GM23338 (cell line): ENCODE results near the gene MLLT10. TPM values are rescaled to one million over a fixed set of nuclear protein-coding genes. Genes with fewer than 3 reads are reported as not detected.

Experiments used
- ATAC-seq: fragments of 200-7000 bp; cut with Tn5 transposase; 3 replicates; pipeline ENCODE4 v1.9.1; 2020
- DNase-seq: peaks from one replicate; pipeline ENCODE4 v3.0.0-alpha.2; 2015; ENCODE audit warnings: low spot score
- H2AFZ ChIP-seq: fragments of 200-600 bp; sonication (generic); 2 replicates; pipeline ENCODE4 v1.8.0; 2016; ENCODE audit warnings: antibody characterized with exemption, mild to moderate bottlenecking, moderate library complexity
- H3F3A ChIP-seq: fragments of 200-600 bp; sonication (generic); replicated peaks from 2 replicates; pipeline ENCODE4 v1.8.0; 2017; ENCODE audit warnings: antibody characterized with exemption, mixed run types, low read depth
- H3K27ac ChIP-seq: fragments of 200-600 bp; sonication (generic); 2 replicates; pipeline ENCODE4 v1.6.1; 2016; ENCODE audit warnings: low read depth
- H3K27me3 ChIP-seq: fragments of 200-600 bp; sonication (generic); 2 replicates; pipeline ENCODE4 v1.8.0; 2016; ENCODE audit warnings: mild to moderate bottlenecking, mixed run types, moderate library complexity; ENCODE audit not compliant: insufficient read depth
- H3K36me3 ChIP-seq: fragments of 200-600 bp; sonication (generic); 2 replicates; pipeline ENCODE4 v1.8.0; 2016; ENCODE audit warnings: mild to moderate bottlenecking; ENCODE audit not compliant: insufficient read depth
- H3K4me1 ChIP-seq: fragments of 200-600 bp; sonication (generic); 2 replicates; pipeline ENCODE4 v1.8.0; 2016; ENCODE audit warnings: mild to moderate bottlenecking, moderate library complexity; ENCODE audit not compliant: insufficient read depth
- H3K4me2 ChIP-seq: fragments of 200-600 bp; sonication (generic); 2 replicates; pipeline ENCODE4 v1.7.1; 2017; ENCODE audit warnings: mixed run types
- H3K4me3 ChIP-seq: fragments of 200-600 bp; sonication (generic); 2 replicates; pipeline ENCODE4 v1.6.1; 2016; ENCODE audit warnings: mixed run types
- H3K79me2 ChIP-seq: fragments of 200-600 bp; sonication (generic); replicated peaks from 2 replicates; pipeline ENCODE4 v1.8.0; 2017; ENCODE audit warnings: mild to moderate bottlenecking; ENCODE audit not compliant: insufficient read depth
- H3K9me2 ChIP-seq: fragments of 200-600 bp; sonication (generic); 2 replicates; pipeline ENCODE4 v1.8.0; 2017; ENCODE audit not compliant: insufficient read depth
- H4K20me1 ChIP-seq: fragments of 200-600 bp; sonication (generic); replicated peaks from 2 replicates; pipeline ENCODE4 v1.8.0; 2017; ENCODE audit warnings: mild to moderate bottlenecking; ENCODE audit not compliant: insufficient read depth
- H3K27ac Mint-ChIP-seq: 2 replicates; pipeline ENCODE4 v1.8.0; 2020; ENCODE audit warnings: inconsistent platforms, mild to moderate bottlenecking, moderate library complexity, mixed read lengths
- H3K27me3 Mint-ChIP-seq: 3 replicates; pipeline ENCODE4 v1.8.0; 2022; ENCODE audit warnings: low read depth, mild to moderate bottlenecking, moderate library complexity, mixed read lengths, inconsistent platforms; ENCODE audit not compliant: insufficient read depth, poor library complexity
- H3K36me3 Mint-ChIP-seq: 3 replicates; pipeline ENCODE4 v1.8.0; 2021; ENCODE audit warnings: low read depth, mild to moderate bottlenecking, inconsistent platforms, moderate library complexity, mixed read lengths
- H3K4me1 Mint-ChIP-seq: 3 replicates; pipeline ENCODE4 v1.8.0; 2020; ENCODE audit warnings: mild to moderate bottlenecking, inconsistent platforms, mixed read lengths
- H3K4me3 Mint-ChIP-seq: 3 replicates; pipeline ENCODE4 v1.8.0; 2021; ENCODE audit warnings: moderate library complexity, mild to moderate bottlenecking, inconsistent platforms, mixed read lengths
- H3K9me3 Mint-ChIP-seq: 3 replicates; pipeline ENCODE4 v1.8.0; 2020; ENCODE audit warnings: moderate library complexity, mild to moderate bottlenecking, inconsistent platforms, mixed read lengths
- CREB1 ChIP-seq: fragments of 250-450 bp; sonication (Bioruptor Pico); IDR thresholded peaks from 2 replicates; pipeline ENCODE4 v1.5.0; 2020; ENCODE audit warnings: low read depth, mild to moderate bottlenecking, moderate library complexity
- ETS1 ChIP-seq: IDR thresholded peaks from 2 replicates; pipeline ENCODE4 v1.6.1; 2016; ENCODE audit warnings: antibody characterized with exemption
- EZH2 ChIP-seq: fragments of 200-600 bp; sonication (generic); IDR thresholded peaks from one replicate; pipeline ENCODE4 v1.8.0; 2017; ENCODE audit warnings: antibody characterized with exemption, mild to moderate bottlenecking, low read depth; ENCODE audit not compliant: unreplicated experiment
- EZH2phosphoT487 ChIP-seq: fragments of 200-600 bp; sonication (generic); IDR thresholded peaks from one replicate; pipeline ENCODE4 v1.8.1; 2018; ENCODE audit warnings: antibody characterized with exemption; ENCODE audit not compliant: unreplicated experiment
- JUNB ChIP-seq: IDR thresholded peaks from one replicate; pipeline ENCODE4 v1.6.1; 2016; ENCODE audit warnings: antibody characterized with exemption; ENCODE audit not compliant: unreplicated experiment
- NANOG ChIP-seq: IDR thresholded peaks from 2 replicates; pipeline ENCODE4 v1.6.1; 2016; ENCODE audit warnings: antibody characterized with exemption, borderline replicate concordance
- STAT1 ChIP-seq: IDR thresholded peaks from one replicate; pipeline ENCODE4 v1.6.1; 2016; ENCODE audit warnings: antibody characterized with exemption; ENCODE audit not compliant: unreplicated experiment
- ZNF114 ChIP-seq: fragments of 250-450 bp; sonication (Bioruptor Pico); IDR thresholded peaks from 2 replicates; pipeline ENCODE4 v1.5.0; 2020; ENCODE audit warnings: mild to moderate bottlenecking, moderate library complexity
- ZNF331 ChIP-seq: fragments of 250-450 bp; sonication (Bioruptor Pico); IDR thresholded peaks from 2 replicates; pipeline ENCODE4 v1.5.0; 2020; ENCODE audit warnings: low read depth, mild to moderate bottlenecking, moderate library complexity
- polyA plus RNA-seq: library from polyadenylated mRNA; unstranded; fragments of >200 nt; fragmentation: Nextera tagmentation; extraction: Ambion mirVana; gene quantifications from 2 replicates; pipeline ENCODE4 v1.2.1, GENCODE V29; 2016
- total RNA-seq: library from RNA; depleted of rRNA; stranded (reverse); fragments of >200 nt; shearing (Covaris generic); gene quantifications from 2 replicates; pipeline ENCODE4 v1.2.3, GENCODE V29; 2014
- TF ChIP-seq, protein P1 (sequence below): fragments of 250-450 bp; sonication (Bioruptor Pico); IDR thresholded peaks from 2 replicates; pipeline ENCODE4 v1.5.0; 2020; ENCODE audit warnings: mild to moderate bottlenecking, moderate library complexity

Gene MLLT10
- total and polyA plus RNA-seq, 2 experiments from 2014 or later = 28.8 to 55.4 TPM

DNA sequence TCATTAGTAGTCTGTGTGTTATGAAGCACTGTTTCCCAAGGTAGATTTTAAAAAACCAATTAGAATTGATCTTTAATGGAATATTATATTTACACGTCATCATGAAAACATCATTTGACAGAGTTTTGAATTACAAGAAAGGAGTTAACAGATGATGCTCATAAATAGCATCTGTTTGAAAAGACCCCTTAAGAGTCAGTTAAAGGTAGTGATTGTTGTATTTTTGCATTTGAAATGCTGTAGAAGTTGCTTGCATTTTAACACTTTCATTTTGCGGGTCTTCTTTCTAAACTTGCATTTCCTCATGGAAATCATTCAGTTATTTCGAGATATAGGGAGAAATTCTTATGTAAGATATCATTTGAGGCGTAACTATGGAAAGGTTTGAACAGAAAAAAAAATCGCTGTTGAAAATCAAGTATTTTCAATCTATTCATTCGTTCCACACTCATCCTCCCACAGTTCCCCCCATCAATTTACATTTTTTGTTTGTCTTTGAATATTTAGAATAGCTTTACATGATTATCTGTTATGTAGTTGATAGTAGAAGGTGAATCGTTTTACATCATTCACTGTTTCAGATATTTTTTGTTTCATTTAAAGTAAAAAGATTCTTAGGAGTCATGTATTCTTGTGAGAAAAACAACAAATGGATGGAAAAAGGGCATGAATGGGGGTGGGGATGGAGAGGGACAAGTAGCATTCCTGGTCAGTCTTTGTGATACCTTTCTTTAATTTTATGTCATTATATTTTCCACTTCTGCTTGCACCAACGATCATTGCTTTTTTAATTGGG, 5.6 kb upstream of the MLLT10 start:
- Mint-ChIP-seq H3K9me3 (no peaks in the 10 kb centered on the region; the same call in 2 of the 3 replicates), H3K27ac (peak overlapping the region; percentile 96), H3K36me3 (no peaks in the 10 kb centered on the region; the same call in 2 of the 3 replicates), H3K27me3 (peaks cover 18% of the 10 kb centered on the region), H3K4me3 (peak overlapping the region; percentile 83), H3K4me1 (peaks cover 42% of the 10 kb centered on the region)
- DNase-seq = no peak
- Histone ChIP-seq H3K4me1 (peaks cover 54% of the 10 kb centered on the region), H3K27ac (peak overlapping the region; percentile 86), H3K36me3 (no peaks in the 10 kb centered on the region), H3K4me2 (peak overlapping the region; percentile 89), H3K4me3 (peak overlapping the region; percentile 60), H2AFZ (no peak overlapping the region), H3F3A (peaks cover 8% of the 10 kb centered on the region; the same call in 1 of the 2 replicates), H3K27me3 (no peaks in the 10 kb centered on the region), H3K79me2 (peaks cover 3% of the 10 kb centered on the region; the same call in 1 of the 2 replicates), H3K9me2 (no peaks in the 10 kb centered on the region), H4K20me1 (no peaks in the 10 kb centered on the region)
- no peak for ATAC-seq
- TF ChIP-seq NANOG = peak; percentile 92
- TF ChIP-seq ZNF331 (CRISPR knock-in tag) = no peak
- TF ChIP-seq CREB1 (CRISPR knock-in tag) = peak; percentile 53; the same call in 1 of the 2 replicates

DNA sequence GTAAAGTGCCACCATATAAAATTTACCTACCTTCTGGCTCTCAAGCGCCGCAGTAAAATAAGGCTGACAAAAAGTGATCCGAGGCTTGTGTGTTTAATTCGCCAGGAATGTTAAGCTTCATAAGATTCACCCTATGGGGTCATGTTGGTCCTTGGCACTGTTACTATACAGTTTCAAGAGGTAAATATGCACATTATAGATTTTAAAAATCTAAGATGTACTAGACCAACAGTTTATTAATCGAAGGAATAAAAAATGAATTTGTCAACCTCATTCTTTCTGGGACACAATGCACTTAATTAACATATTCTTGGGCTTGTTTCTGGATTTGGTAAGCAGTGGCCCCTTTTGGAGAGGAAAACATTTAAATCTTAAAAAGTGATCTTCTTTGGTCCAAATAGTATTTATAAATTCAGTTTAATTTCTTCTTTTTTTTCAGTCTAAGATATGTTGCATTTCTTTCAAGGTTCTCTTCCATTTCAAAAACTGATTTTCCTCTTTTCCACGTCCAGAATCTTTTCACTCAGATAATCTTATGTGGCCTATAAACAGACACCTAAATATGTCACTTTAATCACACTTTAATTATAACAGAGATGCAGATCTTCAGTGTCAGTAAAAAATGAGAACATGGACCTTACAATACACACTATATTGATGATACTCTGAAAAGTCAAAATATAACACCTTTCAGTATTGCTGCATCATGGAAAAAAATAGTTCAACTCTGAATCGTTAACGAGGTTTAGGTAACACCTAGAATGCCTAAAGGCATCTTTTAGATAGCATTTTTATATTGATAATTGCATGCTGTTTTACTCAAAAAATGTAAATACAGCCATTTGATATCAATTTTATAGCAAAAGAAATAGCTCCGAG, 4.8 kb upstream of the MLLT10 start:
- H3K4me2 ChIP-seq = peak overlapping the region; percentile 89
- no peak for TF ChIP-seq STAT1
- TF ChIP-seq ETS1 = no peak
- no peak for TF ChIP-seq JUNB
- no peak for TF ChIP-seq EZH2phosphoT487
- TF ChIP-seq, protein P1, sequence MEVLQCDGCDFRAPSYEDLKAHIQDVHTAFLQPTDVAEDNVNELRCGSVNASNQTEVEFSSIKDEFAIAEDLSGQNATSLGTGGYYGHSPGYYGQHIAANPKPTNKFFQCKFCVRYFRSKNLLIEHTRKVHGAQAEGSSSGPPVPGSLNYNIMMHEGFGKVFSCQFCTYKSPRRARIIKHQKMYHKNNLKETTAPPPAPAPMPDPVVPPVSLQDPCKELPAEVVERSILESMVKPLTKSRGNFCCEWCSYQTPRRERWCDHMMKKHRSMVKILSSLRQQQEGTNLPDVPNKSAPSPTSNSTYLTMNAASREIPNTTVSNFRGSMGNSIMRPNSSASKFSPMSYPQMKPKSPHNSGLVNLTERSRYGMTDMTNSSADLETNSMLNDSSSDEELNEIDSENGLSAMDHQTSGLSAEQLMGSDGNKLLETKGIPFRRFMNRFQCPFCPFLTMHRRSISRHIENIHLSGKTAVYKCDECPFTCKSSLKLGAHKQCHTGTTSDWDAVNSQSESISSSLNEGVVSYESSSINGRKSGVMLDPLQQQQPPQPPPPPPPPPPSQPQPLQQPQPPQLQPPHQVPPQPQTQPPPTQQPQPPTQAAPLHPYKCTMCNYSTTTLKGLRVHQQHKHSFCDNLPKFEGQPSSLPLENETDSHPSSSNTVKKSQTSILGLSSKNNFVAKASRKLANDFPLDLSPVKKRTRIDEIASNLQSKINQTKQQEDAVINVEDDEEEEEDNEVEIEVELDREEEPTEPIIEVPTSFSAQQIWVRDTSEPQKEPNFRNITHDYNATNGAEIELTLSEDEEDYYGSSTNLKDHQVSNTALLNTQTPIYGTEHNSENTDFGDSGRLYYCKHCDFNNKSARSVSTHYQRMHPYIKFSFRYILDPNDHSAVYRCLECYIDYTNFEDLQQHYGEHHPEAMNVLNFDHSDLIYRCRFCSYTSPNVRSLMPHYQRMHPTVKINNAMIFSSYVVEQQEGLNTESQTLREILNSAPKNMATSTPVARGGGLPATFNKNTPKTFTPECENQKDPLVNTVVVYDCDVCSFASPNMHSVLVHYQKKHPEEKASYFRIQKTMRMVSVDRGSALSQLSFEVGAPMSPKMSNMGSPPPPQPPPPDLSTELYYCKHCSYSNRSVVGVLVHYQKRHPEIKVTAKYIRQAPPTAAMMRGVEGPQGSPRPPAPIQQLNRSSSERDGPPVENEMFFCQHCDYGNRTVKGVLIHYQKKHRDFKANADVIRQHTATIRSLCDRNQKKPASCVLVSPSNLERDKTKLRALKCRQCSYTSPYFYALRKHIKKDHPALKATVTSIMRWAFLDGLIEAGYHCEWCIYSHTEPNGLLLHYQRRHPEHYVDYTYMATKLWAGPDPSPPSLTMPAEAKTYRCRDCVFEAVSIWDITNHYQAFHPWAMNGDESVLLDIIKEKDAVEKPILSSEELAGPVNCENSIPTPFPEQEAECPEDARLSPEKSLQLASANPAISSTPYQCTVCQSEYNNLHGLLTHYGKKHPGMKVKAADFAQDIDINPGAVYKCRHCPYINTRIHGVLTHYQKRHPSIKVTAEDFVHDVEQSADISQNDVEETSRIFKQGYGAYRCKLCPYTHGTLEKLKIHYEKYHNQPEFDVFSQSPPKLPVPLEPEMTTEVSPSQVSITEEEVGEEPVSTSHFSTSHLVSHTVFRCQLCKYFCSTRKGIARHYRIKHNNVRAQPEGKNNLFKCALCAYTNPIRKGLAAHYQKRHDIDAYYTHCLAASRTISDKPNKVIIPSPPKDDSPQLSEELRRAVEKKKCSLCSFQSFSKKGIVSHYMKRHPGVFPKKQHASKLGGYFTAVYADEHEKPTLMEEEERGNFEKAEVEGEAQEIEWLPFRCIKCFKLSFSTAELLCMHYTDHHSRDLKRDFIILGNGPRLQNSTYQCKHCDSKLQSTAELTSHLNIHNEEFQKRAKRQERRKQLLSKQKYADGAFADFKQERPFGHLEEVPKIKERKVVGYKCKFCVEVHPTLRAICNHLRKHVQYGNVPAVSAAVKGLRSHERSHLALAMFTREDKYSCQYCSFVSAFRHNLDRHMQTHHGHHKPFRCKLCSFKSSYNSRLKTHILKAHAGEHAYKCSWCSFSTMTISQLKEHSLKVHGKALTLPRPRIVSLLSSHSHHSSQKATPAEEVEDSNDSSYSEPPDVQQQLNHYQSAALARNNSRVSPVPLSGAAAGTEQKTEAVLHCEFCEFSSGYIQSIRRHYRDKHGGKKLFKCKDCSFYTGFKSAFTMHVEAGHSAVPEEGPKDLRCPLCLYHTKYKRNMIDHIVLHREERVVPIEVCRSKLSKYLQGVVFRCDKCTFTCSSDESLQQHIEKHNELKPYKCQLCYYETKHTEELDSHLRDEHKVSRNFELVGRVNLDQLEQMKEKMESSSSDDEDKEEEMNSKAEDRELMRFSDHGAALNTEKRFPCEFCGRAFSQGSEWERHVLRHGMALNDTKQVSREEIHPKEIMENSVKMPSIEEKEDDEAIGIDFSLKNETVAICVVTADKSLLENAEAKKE = no peak
- TF ChIP-seq ZNF114 (CRISPR knock-in tag) = no peak
- no peak for TF ChIP-seq EZH2

More for the DNA sequence above, 4.8 kb upstream of the MLLT10 start:
- peak overlapping the region; percentile 60 for H3K4me3 ChIP-seq
- no peaks in the 10 kb centered on the region for H3K36me3 ChIP-seq
- DNase-seq = no peak
- Mint-ChIP-seq H3K36me3 (no peaks in the 10 kb centered on the region; the same call in 2 of the 3 replicates), H3K27me3 (peaks cover 19% of the 10 kb centered on the region), H3K4me1 (peaks cover 37% of the 10 kb centered on the region), H3K27ac (peak overlapping the region; percentile 96), H3K4me3 (peak overlapping the region; percentile 83), H3K9me3 (no peaks in the 10 kb centered on the region; the same call in 2 of the 3 replicates)
- ATAC-seq = no peak
- peaks cover 46% of the 10 kb centered on the region for H3K4me1 ChIP-seq
- no peaks in the 10 kb centered on the region for H3K9me2 ChIP-seq
- H3K79me2 ChIP-seq = peaks cover 3% of the 10 kb centered on the region; the same call in 1 of the 2 replicates
- H2AFZ ChIP-seq = no peak overlapping the region
- no peaks in the 10 kb centered on the region for H4K20me1 ChIP-seq
- H3K27me3 ChIP-seq = no peaks in the 10 kb centered on the region
- peak overlapping the region; percentile 86 for H3K27ac ChIP-seq
- peaks cover 8% of the 10 kb centered on the region; the same call in 1 of the 2 replicates for H3F3A ChIP-seq
